WERI-Rb-1 (cell line): ENCODE results near the gene CDC34.

ENCODE experiments used
- DNase-seq: peaks from one replicate; pipeline ENCODE4 v3.0.0-alpha.2; 2020
- H3K27ac ChIP-seq: fragments of 250-450 bp; sonication (Bioruptor Pico); 2 replicates; pipeline ENCODE4 v1.5.1; 2020; ENCODE audit warnings: mild to moderate bottlenecking, moderate library complexity
- H3K27me3 ChIP-seq: fragments of 250-450 bp; sonication (Bioruptor Pico); 2 replicates; pipeline ENCODE4 v1.5.1; 2021; ENCODE audit warnings: mild to moderate bottlenecking, low read depth, moderate library complexity; ENCODE audit not compliant: insufficient read depth, severe bottlenecking
- H3K36me3 ChIP-seq: fragments of 250-450 bp; sonication (Bioruptor Pico); 2 replicates; pipeline ENCODE4 v1.5.1; 2020; ENCODE audit warnings: mild to moderate bottlenecking, moderate library complexity
- H3K4me3 ChIP-seq: 2 replicates; pipeline ENCODE4 v1.5.1; 2011; ENCODE audit warnings: low read depth, mild to moderate bottlenecking, control low read depth, low read length
- H3K9me3 ChIP-seq: fragments of 250-450 bp; sonication (Bioruptor Pico); 2 replicates; pipeline ENCODE4 v1.5.1; 2021; ENCODE audit warnings: mild to moderate bottlenecking, moderate library complexity; ENCODE audit not compliant: severe bottlenecking
- CTCF ChIP-seq: IDR thresholded peaks from 2 replicates; pipeline ENCODE4 v1.5.1; 2011; ENCODE audit warnings: low read depth, mild to moderate bottlenecking, control low read depth, inconsistent platforms, low read length

Gene CDC34

GRCh38 chr19:496986-497385 lies 34.6 kb upstream of the CDC34 start:
- peaks cover 10% of the 10 kb centered on the region for H3K27me3 ChIP-seq
- no peak overlapping the region for H3K4me3 ChIP-seq
- H3K36me3 ChIP-seq, result no peaks in the 10 kb centered on the region
- DNase-seq, result no peak
- H3K9me3 ChIP-seq, result peaks cover 6% of the 10 kb centered on the region
- H3K27ac ChIP-seq, result no peak overlapping the region
- no peak for TF ChIP-seq CTCF

- DNase-seq, result no peak
- peaks cover 10% of the 10 kb centered on the region for H3K27me3 ChIP-seq
- H3K4me3 ChIP-seq, result peak overlapping the region; percentile 21
- TF ChIP-seq CTCF, result no peak
- peaks cover 5% of the 10 kb centered on the region for H3K9me3 ChIP-seq
- H3K36me3 ChIP-seq, result no peaks in the 10 kb centered on the region
- H3K27ac ChIP-seq, result no peak overlapping the region
Observed at GRCh38 chr19:497491-497868, 34.1 kb upstream of the CDC34 start.

- TF ChIP-seq CTCF, result no peak
- no peak for DNase-seq
- no peak overlapping the region; the same call in 1 of the 2 replicates for H3K4me3 ChIP-seq
Observed at GRCh38 chr19:497869-498510, 33.6 kb upstream of the CDC34 start.

GRCh38 chr19:498511-498891 lies 33.1 kb upstream of the CDC34 start:
- Histone ChIP-seq H3K27me3 (peaks cover 10% of the 10 kb centered on the region), H3K9me3 (no peaks in the 10 kb centered on the region), H3K36me3 (no peaks in the 10 kb centered on the region), H3K4me3 (no peak overlapping the region), H3K27ac (no peak overlapping the region)
- DNase-seq, result no peak
- TF ChIP-seq CTCF, result no peak

More at GRCh38 chr19:497869-498510, 33.6 kb upstream of the CDC34 start:
- no peak overlapping the region for H3K27ac ChIP-seq
- H3K36me3 ChIP-seq, result no peaks in the 10 kb centered on the region
- peaks cover 3% of the 10 kb centered on the region for H3K9me3 ChIP-seq
- H3K27me3 ChIP-seq, result peaks cover 10% of the 10 kb centered on the region

- no peak for TF ChIP-seq CTCF
- no peaks in the 10 kb centered on the region for H3K9me3 ChIP-seq
- no peak for DNase-seq
- H3K4me3 ChIP-seq, result no peak overlapping the region
- no peaks in the 10 kb centered on the region for H3K36me3 ChIP-seq
- H3K27me3 ChIP-seq, result peaks cover 10% of the 10 kb centered on the region
- no peak overlapping the region for H3K27ac ChIP-seq
Observed at GRCh38 chr19:498977-499623, 32.5 kb upstream of the CDC34 start.
